MM.1S (cell line): ENCODE results near the gene SLC7A1.

Experiments used
- DNase-seq: peaks from one replicate; pipeline ENCODE4 v3.0.0-alpha.2; 2015
- H2AFZ ChIP-seq: fragments of 300-600 bp; sonication (generic); 2 replicates; pipeline ENCODE4 v1.6.0; 2016; ENCODE audit warnings: antibody characterized with exemption, low read length
- H3F3A ChIP-seq: fragments of 300-600 bp; sonication (generic); 2 replicates; pipeline ENCODE4 v1.6.1; 2016; ENCODE audit warnings: mild to moderate bottlenecking, antibody characterized with exemption, low read length, moderate library complexity, mixed read lengths; ENCODE audit not compliant: insufficient read depth
- H3K27ac ChIP-seq: fragments of 300-600 bp; sonication (generic); 2 replicates; pipeline ENCODE4 v1.5.1; 2016; ENCODE audit warnings: mild to moderate bottlenecking, low read length
- H3K27me3 ChIP-seq: fragments of 300-600 bp; sonication (generic); replicated peaks from 2 replicates; pipeline ENCODE4 v1.6.0; 2016; ENCODE audit warnings: low read length; ENCODE audit not compliant: insufficient read depth
- H3K36me3 ChIP-seq: fragments of 300-600 bp; sonication (generic); replicated peaks from 2 replicates; pipeline ENCODE4 v1.6.1; 2016; ENCODE audit warnings: mild to moderate bottlenecking, low read length, mixed read lengths; ENCODE audit not compliant: insufficient read depth
- H3K4me1 ChIP-seq: fragments of 300-600 bp; sonication (generic); 2 replicates; pipeline ENCODE4 v1.6.1; 2016; ENCODE audit warnings: low read length, mixed read lengths
- H3K4me2 ChIP-seq: fragments of 300-600 bp; sonication (generic); 2 replicates; pipeline ENCODE4 v1.6.0; 2016; ENCODE audit warnings: low read depth, low read length
- H3K4me3 ChIP-seq: fragments of 300-600 bp; sonication (generic); 2 replicates; pipeline ENCODE4 v1.5.1; 2016; ENCODE audit warnings: low read length, mixed read lengths
- H3K79me2 ChIP-seq: fragments of 300-600 bp; sonication (generic); 2 replicates; pipeline ENCODE4 v1.6.1; 2016; ENCODE audit warnings: mixed run types, low read length, mixed read lengths
- H3K9ac ChIP-seq: fragments of 300-600 bp; sonication (generic); 2 replicates; pipeline ENCODE4 v1.6.1; 2016; ENCODE audit warnings: low read length, mixed read lengths
- H3K9me2 ChIP-seq: fragments of 300-600 bp; sonication (generic); replicated peaks from 2 replicates; pipeline ENCODE4 v1.6.1; 2016; ENCODE audit warnings: mild to moderate bottlenecking, low read length, mixed read lengths; ENCODE audit not compliant: insufficient read depth
- H3K9me3 ChIP-seq: fragments of 300-600 bp; sonication (generic); replicated peaks from 2 replicates; pipeline ENCODE4 v1.6.1; 2016; ENCODE audit warnings: mild to moderate bottlenecking, low read length, mixed read lengths; ENCODE audit not compliant: insufficient read depth
- H4K20me1 ChIP-seq: fragments of 300-600 bp; sonication (generic); 2 replicates; pipeline ENCODE4 v1.6.1; 2016; ENCODE audit warnings: mild to moderate bottlenecking, low read length, moderate library complexity, mixed read lengths; ENCODE audit not compliant: insufficient read depth
- CTCF ChIP-seq: fragments of 300-600 bp; sonication (generic); IDR thresholded peaks from 2 replicates; pipeline ENCODE4 v1.5.1; 2016; ENCODE audit warnings: antibody characterized with exemption, low read length, mixed read lengths
- EZH2 ChIP-seq: fragments of 300-600 bp; sonication (generic); optimal IDR thresholded peaks from 2 replicates; pipeline ENCODE3; 2017; ENCODE audit warnings: low read depth, mild to moderate bottlenecking, antibody characterized with exemption, low read length, mixed read lengths
- EZH2phosphoT487 ChIP-seq: fragments of 300-600 bp; sonication (generic); IDR thresholded peaks from 2 replicates; pipeline ENCODE4 v1.6.1; 2018; ENCODE audit warnings: antibody characterized with exemption, low read length

Gene SLC7A1

GRCh38 chr13:29483211-29483610 is 112.3 kb downstream of the SLC7A1 start:
- TF ChIP-seq EZH2phosphoT487 (no peak), EZH2 (no peak), CTCF (no peak)
- H3K36me3 ChIP-seq = no peaks in the 10 kb centered on the region

GRCh38 chr13:29482504-29482903 is 113.0 kb downstream of the SLC7A1 start:
- TF ChIP-seq EZH2 (no peak), EZH2phosphoT487 (no peak), CTCF (no peak)
- Histone ChIP-seq H3K4me3 (no peak overlapping the region), H3K4me1 (no peaks in the 10 kb centered on the region), H4K20me1 (no peaks in the 10 kb centered on the region), H2AFZ (no peak overlapping the region), H3K9me3 (no peaks in the 10 kb centered on the region), H3K9me2 (no peaks in the 10 kb centered on the region), H3K9ac (no peak overlapping the region), H3K36me3 (no peaks in the 10 kb centered on the region), H3F3A (no peaks in the 10 kb centered on the region), H3K27ac (no peak overlapping the region), H3K79me2 (no peaks in the 10 kb centered on the region), H3K27me3 (no peaks in the 10 kb centered on the region), H3K4me2 (no peak overlapping the region)
- DNase-seq = no peak

More at GRCh38 chr13:29483211-29483610, 112.3 kb downstream of the SLC7A1 start:
- H3F3A ChIP-seq = no peaks in the 10 kb centered on the region
- no peak overlapping the region for H2AFZ ChIP-seq
- H4K20me1 ChIP-seq = no peaks in the 10 kb centered on the region
- DNase-seq = no peak
- H3K79me2 ChIP-seq = no peaks in the 10 kb centered on the region
- H3K9ac ChIP-seq = no peak overlapping the region
- H3K4me2 ChIP-seq = no peak overlapping the region
- no peak overlapping the region for H3K27ac ChIP-seq
- no peaks in the 10 kb centered on the region for H3K27me3 ChIP-seq
- no peak overlapping the region for H3K4me3 ChIP-seq
- H3K9me3 ChIP-seq = no peaks in the 10 kb centered on the region
- H3K9me2 ChIP-seq = no peaks in the 10 kb centered on the region
- H3K4me1 ChIP-seq = no peaks in the 10 kb centered on the region

GRCh38 chr13:29481603-29482002 is 113.9 kb downstream of the SLC7A1 start:
- Histone ChIP-seq H3K4me2 (no peak overlapping the region), H3K27me3 (no peaks in the 10 kb centered on the region)

More at GRCh38 chr13:29481603-29482002, 113.9 kb downstream of the SLC7A1 start:
- Histone ChIP-seq H3F3A (no peaks in the 10 kb centered on the region), H2AFZ (no peak overlapping the region), H3K4me1 (no peaks in the 10 kb centered on the region), H3K27ac (no peak overlapping the region), H3K79me2 (no peaks in the 10 kb centered on the region), H3K36me3 (no peaks in the 10 kb centered on the region), H3K9me2 (no peaks in the 10 kb centered on the region), H3K9ac (no peak overlapping the region), H3K9me3 (no peaks in the 10 kb centered on the region), H4K20me1 (no peaks in the 10 kb centered on the region), H3K4me3 (no peak overlapping the region)
- TF ChIP-seq CTCF (no peak), EZH2 (no peak), EZH2phosphoT487 (no peak)
- no peak for DNase-seq
